Measurements from ENCODE around the gene HOXA6.
A peak's percentile ranks its signal among the peaks of the same experiment; 100 is the strongest.

Gene HOXA6

GRCh38 chr7:27175626-27176523, 28.3 kb upstream of the HOXA6 start:
- H3K4me3 ChIP-seq (replicated peaks; ENCODE audit: low read depth, low read length) = peak overlapping the region; percentile 83
- no peak for TF ChIP-seq CTCF (IDR thresholded peaks at IDR 0.05; ENCODE audit: low read depth, low read length, missing control alignments)
- no peak for DNase-seq (ENCODE audit: extremely low read depth, low read depth)

GRCh38 chr7:27174874-27175625, 27.5 kb upstream of the HOXA6 start:
- no peak for TF ChIP-seq CTCF (IDR thresholded peaks at IDR 0.05; ENCODE audit: low read depth, low read length, missing control alignments)
- DNase-seq (ENCODE audit: extremely low read depth, low read depth) = no peak
- H3K4me3 ChIP-seq (replicated peaks; ENCODE audit: low read depth, low read length) = peak overlapping the region; percentile 83

GRCh38 chr7:27173956-27174873, 26.6 kb upstream of the HOXA6 start, which contains the start of gene HOXA10:
TSS of gene HOXA10 (minus strand) at chr7:27174320. CDS start at chr7:27174306, 14 bp downstream.
- no peak for DNase-seq (ENCODE audit: extremely low read depth, low read depth)
- peak within 1 kb of the TSS; percentile 83 for H3K4me3 ChIP-seq (replicated peaks; ENCODE audit: low read depth, low read length)
- TF ChIP-seq CTCF (IDR thresholded peaks at IDR 0.05; ENCODE audit: low read depth, low read length, missing control alignments) = no peak

GRCh38 chr7:27173511-27173955, 26.0 kb upstream of the HOXA6 start:
- DNase-seq (ENCODE audit: extremely low read depth, low read depth) = no peak
- H3K4me3 ChIP-seq (replicated peaks; ENCODE audit: low read depth, low read length) = peak overlapping the region; percentile 83
- no peak for TF ChIP-seq CTCF (IDR thresholded peaks at IDR 0.05; ENCODE audit: low read depth, low read length, missing control alignments)

GRCh38 chr7:27172823-27173510, 25.4 kb upstream of the HOXA6 start:
- peak overlapping the region; percentile 83 for H3K4me3 ChIP-seq (replicated peaks; ENCODE audit: low read depth, low read length)
- no peak for DNase-seq (ENCODE audit: extremely low read depth, low read depth)
- TF ChIP-seq CTCF (IDR thresholded peaks at IDR 0.05; ENCODE audit: low read depth, low read length, missing control alignments) = no peak

All from HFF-Myc (cell line).